Frontal cortex (tissue), 4 donors: ENCODE results near the gene KRTAP5-5. TPM values are rescaled to one million over a fixed set of nuclear protein-coding genes. Genes with fewer than 3 reads are reported as not detected.
"Not testable (repeated sequence)": the region's sequence is repeated elsewhere in the genome, so short reads cannot be mapped to it uniquely, and the experiment has no call there.

Experiments
- DNase-seq, 2 donors: peaks; one replicate each; pipeline ENCODE4 v3.0.0; 2012; ENCODE audit warnings: low spot score in 2 of 2
- FAIRE-seq: peaks from 2 replicates; lab custom pipeline; 2012; peaks lifted over from hg19 to GRCh38; lab: Jason Lieb, UNC
- total RNA-seq: library from RNA; depleted of rRNA; stranded (reverse); fragments of >200 nt; gene quantifications from one replicate; pipeline ENCODE4 v1.2.3, GENCODE V29; 2014
- donor health status: control.
- donor health status: control.
- donor health status: control.

The KRTAP5-5 gene
- total RNA-seq, 1 donor from 2014 or later: not detected

DNA sequence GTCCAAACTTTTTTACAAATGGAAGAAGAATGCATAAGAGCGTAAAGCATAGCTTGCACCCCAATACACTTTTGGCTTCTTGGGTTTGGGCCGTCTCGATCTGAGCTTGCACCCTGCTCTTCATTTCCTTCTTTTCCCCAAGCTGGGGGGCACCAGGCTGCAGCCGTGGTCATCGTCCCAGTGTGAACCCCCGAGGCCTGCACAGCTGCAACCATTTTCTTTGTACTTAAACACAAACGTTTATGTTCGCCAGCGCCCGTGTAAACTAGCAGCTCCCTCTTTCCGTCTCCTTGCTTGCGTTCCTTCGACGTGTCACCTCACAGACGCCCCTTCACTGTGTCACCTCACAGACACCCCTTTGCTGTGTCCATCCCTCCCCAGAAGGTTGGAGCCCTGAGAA, 10.1 kb downstream of the KRTAP5-5 start:
- FAIRE-seq (no peak), DNase-seq (no peak)

DNA sequence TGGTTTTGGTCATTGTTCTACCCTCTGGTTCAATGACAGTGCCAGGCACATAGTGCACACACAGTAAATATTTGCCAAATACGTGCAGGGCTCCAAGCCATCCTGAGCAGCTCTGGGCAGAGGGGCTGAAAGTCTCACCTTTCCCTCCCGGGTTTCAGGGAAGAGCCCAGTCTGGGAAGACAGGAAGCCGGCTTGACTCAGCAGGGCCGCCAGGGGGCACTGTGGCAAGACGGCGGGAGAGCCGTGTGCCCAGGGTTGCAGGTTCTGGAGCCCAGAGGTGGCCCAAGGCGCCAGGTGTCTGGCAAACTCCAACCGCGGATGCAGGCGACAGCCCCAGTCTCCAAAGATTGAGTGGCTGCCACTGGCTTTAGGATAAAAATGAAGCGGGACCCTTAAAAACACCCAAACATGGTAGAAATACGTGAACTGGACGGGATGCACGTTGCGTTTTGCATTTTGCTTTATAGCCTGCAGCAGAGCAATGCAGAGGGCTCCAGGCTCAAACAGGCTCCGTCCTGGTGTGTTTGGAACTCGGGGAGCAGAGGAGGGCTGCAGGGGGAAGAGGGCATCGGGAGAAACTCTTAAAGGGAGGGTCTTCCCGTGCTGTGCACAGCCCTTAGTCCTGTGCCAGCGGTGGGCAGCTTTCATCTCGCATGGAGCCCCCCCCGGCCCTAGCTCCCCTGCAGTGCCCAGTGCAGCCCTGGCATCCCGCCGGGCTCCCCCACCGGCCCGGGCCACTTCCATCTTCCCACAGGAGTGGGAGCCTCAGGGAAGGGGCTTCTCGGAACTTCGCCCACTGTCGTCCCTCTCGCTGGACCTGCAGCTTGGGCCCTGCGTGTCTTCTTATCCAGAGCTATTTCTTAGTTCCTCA, 10.7 kb downstream of the KRTAP5-5 start:
- DNase-seq (peak in 1 of 2 donors; percentile 75), FAIRE-seq (no peak)

DNA sequence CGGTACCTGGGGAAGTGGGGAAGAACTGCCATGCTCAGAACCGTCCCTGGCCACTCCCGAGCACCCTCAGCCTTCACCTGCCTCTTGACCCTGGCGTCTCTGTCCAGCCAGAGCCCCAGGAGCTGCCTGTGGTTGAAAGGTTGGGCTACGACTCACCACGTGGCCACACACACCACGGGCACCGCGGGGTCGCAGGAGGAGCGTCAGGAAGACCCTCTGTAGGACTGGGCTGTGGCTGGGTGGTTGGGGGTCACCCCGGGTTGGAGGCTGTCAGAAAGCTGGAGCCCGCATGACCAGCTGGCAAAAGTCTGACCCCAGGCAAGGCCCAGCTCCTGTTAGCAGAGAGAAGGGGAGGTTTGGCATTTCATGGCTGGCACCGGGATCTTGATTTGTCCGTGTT, 11.5 kb downstream of the KRTAP5-5 start:
- FAIRE-seq: no peak
- DNase-seq: no peak

DNA sequence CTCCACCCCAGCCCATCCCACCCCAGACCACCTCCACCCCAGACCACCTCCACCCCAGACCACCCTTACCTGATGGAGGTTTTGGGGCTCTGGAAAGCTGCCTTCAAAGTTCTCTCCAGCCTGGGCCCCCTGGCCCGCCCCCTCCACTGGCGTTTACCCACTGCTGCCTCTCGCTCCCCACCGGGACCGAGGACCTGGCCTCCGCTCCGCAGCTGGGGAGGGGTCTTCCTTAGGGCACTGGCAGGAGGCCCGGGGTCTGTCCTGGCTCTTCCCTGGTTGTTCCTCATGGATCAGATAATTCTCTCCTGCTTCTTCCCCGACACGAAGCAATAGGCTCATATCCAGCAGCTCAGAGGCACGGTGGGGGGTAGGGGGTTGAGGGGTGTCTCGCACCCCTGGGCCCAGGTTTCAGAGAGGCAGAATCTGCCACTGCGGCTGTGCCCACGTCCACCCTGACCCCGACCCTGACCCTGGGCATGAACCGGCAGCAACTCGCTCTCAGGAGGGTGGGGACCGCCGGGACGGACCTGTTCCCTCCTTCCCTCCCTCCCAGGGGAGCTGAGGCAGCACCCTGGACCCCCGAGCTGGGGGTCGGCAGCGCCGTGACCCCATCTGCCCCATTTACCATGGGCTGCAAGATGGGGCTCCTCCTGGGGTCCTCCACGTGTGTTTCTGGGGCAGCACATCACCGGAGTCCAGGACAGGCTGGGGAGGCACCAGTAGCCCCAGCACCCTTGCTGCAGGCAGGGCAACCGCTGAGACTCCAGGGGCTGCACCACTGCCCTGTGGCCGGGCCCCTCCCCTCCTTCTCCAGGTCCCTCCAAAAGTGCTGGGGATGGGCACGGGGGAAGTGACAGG, 12.9 kb downstream of the KRTAP5-5 start:
- DNase-seq (no peak), FAIRE-seq (no peak)

DNA sequence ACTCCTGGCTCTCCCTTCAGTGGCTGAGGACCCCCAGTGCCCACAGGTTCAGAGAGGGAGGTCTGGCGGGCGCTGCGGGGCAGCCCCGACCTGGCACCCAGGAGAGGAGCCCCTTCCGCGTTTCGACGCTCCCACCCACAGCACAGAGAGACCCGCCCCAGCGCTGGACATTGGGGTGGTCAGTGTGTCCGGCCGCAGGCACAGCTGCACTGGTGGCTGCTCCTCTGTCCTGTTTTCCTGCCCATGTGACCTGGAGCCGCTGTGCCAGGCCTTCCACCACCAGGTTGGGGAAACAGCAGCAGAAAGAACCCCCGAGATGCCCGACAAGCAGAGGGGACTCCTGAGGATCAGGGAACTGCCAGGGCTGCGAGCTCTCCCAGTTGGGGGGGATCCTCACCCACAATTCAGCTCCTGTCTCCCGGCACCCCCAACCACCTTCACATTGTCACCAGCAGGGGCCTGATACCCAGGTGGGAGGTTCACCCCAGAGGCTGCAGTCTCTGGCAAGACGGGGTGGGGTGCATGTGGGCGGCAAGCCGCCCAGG, 13.6 kb downstream of the KRTAP5-5 start:
- DNase-seq (no peak), FAIRE-seq (no peak)

DNA sequence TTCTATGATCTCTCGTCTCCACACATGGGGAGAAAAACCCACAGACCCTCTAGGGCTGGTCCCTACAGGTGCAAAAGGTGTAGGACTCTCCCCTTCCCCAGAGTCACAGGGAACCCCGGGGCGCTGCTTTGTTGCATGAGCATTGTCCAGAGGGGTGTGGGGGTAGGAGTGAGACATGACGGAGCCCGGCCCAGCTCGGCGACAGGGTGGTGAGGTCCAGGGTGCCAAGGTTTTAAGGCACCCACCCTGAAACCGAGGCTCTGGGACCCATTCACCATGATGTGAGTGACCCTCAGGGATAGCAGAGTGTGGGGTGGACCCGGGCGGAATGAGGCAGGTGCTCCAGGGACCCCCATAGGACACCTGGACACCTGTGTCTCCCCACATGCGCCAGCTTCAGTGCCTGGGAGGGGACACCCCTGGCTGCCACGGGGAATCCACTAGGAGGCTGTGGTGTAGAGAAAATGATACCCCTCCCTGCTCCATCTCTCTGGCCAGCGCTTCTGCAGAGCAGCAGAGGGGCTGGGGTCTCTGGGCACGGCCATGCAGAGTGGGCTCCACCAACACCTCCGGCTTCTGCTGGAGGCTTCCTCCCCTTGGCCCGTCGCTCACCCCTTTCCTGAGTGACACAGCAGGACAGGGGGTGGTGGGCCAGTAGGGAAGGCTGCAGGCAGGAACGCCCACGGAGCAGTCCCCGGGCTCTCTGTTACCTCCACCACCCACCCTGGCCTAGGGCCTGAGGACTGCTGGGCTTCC, 15.2 kb downstream of the KRTAP5-5 start:
- no peak for FAIRE-seq
- no peak for DNase-seq

DNA sequence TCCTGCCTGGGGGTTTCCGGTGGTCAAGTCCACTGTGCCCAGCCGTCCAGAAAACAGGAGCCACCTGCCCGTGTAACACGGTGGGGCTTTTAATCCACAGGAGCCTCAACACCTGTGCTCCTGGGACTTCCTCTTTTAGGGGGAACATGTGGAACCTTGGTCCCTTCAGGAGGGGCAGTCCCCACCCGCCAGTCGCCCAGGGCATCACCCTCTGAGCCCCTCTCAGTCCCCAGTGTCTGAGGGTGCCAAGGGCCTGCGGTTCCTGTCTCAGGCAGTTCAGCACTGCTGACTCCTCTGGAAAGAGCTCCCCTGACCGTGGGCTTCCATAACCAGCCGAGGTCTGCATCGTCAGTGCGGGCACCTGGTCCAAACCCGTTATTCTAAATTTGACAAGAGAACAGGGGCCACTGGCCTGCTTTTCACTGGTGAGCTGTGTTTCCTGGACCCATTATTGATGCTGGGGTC, 15.8 kb downstream of the KRTAP5-5 start:
- no peak for DNase-seq
- no peak for FAIRE-seq

DNA sequence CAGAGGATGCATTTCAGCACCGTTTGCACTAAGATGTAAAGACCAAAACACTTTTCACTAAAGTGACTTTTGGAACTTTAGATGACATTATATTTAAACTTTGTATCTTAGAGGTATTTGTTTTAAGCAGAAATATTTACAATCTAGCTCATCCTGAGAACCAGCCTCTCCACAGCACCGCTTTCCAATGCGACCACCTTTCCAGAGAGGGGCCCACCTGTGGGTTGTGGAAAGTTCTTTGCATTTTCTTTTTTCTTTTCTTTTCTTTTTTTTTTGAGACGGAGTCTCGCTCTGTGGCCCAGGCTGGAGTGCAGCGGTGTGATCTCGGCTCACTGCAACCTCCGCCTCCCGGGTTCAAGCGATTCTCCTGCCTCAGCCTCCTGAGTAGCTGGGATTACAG, 17.0 kb downstream of the KRTAP5-5 start:
- not testable (repeated sequence) for DNase-seq, FAIRE-seq

DNA sequence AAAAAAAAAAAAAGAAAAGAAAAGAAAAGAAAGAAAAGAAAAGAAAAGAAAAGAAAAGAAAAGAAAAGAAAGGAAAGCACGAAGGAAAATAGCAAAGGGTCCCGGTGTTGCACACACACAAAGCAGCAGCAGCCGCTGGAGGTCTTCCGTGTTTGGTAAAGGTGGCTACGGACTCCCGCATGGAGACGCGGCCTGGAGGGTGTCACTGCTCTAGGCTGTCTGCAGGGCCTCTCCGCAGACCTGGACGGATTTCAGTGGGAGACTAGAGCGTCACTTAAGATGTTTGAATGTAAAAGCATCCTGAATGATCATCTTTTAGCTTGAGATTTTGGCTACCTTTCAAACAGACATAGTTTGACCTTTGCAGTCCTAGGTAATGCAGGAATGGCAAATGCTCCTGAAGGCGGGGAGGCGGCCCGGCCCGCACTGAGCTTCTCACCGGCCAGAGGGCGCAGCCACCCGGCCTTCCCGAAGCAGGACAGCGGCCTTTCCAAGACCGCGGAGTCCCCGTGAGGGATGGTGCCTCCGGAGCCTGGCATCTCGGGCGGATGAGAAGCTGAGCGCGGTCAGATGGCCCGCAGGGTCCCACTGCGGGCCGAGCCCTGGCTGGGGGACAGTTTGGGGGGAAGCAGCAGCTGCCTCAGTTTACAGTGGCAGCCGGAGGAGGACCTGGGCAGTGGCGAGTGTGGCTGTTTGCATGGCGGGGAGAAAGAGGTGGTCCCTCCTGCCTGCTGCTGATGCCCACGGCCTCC, 18.5 kb downstream of the KRTAP5-5 start:
- DNase-seq (no peak), FAIRE-seq (no peak)

DNA sequence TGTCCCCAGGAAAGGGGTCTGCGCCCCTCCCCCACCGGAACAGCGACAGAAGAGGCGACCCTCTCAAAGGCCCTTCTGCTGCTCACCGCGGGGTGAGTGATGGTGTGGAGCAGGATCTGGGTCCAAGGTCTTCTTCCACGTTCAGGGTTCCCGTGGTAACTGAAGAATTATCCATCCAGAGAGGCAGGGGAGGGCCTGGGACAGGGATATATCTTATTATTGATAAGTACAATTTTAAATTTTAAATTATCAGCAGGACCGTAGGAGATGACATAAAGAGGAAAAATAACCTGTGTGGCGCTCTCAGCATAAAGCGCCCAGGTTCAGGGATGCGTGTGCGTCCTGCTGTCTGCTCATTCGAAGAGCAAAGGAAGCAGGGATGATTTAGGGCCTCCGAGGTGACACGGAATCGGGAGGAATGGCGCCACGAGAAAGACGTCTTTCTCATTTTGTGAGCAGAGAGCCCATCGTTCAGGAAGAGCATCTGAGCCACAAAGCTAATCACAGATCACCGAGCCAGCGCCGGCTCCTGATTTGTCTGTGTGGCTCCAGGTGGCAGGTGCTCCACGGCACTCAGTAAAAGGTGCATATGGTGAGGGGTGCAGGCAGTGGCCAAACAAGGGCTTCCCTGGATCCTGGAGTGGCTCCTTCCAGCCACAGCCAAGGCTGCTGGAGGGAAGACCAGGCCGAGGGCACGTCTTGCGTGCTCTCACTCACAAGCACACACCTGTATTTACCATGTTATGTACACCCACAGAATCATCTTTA, 19.3 kb downstream of the KRTAP5-5 start:
- no peak for FAIRE-seq
- no peak for DNase-seq

DNA sequence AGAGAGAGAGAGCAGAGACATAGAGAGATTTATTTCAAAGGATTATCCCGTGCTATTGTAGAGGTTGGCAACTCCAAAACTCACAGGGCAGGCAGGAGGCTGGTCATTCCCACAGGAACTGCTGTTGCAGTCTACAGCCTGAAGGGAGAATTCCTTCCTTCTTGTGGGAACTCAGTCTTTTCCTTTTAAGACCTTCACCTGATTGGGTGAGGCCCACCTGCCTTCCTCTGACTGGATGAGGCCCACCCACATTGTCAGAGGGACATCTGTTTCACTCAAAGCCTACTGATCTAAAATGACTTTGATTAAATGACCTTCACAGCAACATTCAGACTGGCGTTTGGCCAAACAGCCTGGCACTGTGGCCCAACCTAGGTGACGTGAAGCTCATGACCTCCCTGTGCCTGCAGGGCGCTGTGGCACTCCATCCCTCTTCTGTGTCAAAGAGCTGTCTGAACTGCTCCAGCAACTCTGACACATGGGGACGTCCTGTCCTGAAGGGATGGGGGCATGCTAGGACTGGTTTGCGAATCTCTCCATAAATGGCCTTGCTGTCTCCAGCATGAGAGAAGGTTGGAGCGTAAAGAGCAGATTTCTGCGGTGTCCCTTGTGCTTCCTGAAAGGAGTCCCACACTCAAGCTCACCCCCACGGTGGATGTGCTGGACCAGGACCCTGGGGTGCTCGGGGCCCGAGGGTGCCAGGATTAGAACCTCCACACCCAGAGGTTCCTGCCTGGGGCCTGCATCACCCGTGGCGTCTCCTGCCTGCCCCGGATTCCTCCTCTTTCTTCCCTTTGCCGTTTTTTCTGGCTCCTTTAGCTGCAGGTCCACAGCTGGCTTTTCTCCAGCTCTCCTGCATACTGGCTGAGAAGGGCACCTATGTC, 20.7 kb downstream of the KRTAP5-5 start:
- FAIRE-seq: no peak
- no peak for DNase-seq

DNA sequence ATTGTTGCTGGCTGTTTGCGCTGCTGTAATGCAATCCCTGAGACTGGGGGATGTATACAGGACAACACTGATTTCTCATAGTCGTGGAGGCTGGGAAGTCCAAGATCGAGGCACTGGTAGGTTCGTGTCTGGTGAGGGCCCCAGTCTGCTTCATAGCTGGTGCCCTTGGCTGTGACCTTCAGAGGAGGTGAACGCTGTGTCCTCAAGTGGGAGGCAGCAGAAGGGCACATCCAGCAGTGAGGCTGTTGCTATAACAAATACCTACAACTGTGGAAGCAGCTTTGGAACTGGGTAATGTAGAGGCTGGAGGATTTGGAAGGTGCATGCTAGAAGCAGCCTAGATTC, 21.3 kb downstream of the KRTAP5-5 start:
- FAIRE-seq (no peak), DNase-seq (no peak)

DNA sequence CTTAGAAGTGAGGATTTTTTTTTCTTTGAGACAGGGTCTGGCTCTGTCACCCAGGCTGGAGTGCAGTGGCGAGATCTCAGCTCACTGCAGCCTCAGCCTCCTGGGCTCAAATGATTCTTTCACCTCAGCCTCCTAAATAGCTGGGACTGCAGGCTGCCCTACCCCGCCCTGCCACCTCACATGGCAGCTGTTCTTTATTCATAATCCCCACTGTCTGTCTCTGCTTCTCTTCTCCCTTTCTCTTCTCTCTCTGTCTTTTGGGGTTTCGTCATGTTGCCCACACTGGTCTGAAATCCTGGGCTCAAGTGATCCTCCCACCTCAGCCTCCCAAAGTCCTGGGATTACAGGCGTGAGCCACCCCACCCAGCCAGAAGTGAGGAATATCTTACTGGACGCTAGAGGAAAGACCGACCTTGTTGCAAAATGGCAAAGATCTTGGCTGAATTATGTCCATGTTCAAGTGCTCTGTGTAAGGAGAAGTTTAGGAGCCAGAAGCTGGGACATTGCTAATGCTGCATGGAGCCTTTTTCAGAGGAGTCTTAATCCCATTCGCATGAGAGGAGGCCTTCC, 21.9 kb downstream of the KRTAP5-5 start:
- DNase-seq: no peak
- no peak for FAIRE-seq

DNA sequence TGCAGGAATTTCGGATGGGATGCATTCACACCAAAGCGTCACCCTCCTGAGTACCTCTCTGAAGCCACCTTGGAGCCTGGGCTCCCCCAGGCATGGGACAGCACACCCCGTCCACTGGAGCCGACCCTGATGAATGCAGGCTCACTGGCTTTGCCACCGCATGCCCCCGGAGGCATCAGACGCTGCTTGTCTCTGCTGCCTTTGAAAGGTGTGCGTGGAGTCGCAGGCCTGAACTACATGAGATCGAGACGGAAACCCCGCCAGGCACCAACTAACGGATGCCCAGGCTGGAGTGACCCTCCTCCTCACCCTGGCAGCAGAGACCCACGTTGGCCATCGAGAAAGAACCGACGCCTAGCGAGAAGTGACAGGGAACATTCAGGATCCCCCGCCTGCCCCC, 22.5 kb downstream of the KRTAP5-5 start:
- FAIRE-seq: no peak

DNA sequence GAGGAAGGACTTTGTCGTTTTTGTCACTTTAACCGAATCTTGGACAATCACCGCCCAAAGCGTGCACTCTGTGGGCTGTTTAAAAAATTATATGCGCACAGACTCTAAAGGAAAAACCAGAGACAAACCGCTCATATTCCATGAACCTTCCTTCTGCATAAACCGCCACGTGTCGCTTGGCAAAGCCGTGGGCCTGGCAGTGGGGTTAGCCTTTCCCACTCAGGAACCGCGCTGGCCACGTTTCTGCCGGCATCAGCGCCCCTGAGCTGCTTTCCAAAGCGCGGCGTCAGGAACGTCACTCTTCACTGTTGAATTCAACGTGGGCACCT, 22.8 kb downstream of the KRTAP5-5 start:
- FAIRE-seq: no peak

More for the DNA sequence above, 22.5 kb downstream of the KRTAP5-5 start:
- no peak for DNase-seq

DNA sequence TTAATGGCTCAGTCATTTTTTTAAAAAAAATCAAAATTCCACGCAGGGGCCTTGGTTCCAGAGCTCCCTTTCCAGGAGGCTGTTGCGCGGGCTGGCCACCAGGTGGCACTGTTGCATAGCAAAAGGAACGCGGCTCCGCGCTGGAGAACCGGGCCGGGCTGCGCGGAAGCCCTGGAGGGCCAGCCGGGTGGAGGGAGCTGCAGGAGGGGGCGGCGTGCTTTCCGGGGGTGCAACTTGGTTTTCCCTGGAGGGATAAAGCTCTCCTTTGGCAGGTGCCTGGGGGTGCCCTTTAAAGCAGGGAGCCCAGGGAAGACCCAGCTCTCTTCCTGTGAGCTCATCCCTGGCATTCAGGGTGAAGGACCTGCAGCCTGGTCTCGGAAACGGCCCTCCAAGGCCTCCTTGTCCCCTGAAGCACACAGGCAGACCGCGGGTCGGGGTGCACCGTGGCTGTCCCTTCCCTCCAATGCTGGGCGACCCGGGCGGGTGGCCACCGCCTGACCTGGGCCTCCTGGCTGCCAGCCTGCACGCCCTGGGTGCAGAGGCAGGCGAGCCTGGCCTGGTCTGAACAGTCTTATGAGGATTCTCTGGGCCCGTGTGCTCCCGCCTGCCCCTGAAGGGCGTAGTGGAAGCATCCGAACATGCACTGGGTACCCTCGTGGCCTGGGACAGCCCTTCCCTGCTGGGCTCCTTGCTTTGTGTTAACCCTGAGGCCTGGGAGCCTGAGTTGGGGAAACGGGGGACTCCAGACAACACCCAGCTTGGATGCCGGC, 23.4 kb downstream of the KRTAP5-5 start:
- DNase-seq (peak; percentile 85 to 95), FAIRE-seq (no peak)

More for the DNA sequence above, 22.8 kb downstream of the KRTAP5-5 start:
- DNase-seq: no peak
